ENCODE results near the gene ATP8B4.

GRCh38 chr15:50068016-50068415 is 51.0 kb downstream of the ATP8B4 start:
- TF ChIP-seq, protein P1, sequence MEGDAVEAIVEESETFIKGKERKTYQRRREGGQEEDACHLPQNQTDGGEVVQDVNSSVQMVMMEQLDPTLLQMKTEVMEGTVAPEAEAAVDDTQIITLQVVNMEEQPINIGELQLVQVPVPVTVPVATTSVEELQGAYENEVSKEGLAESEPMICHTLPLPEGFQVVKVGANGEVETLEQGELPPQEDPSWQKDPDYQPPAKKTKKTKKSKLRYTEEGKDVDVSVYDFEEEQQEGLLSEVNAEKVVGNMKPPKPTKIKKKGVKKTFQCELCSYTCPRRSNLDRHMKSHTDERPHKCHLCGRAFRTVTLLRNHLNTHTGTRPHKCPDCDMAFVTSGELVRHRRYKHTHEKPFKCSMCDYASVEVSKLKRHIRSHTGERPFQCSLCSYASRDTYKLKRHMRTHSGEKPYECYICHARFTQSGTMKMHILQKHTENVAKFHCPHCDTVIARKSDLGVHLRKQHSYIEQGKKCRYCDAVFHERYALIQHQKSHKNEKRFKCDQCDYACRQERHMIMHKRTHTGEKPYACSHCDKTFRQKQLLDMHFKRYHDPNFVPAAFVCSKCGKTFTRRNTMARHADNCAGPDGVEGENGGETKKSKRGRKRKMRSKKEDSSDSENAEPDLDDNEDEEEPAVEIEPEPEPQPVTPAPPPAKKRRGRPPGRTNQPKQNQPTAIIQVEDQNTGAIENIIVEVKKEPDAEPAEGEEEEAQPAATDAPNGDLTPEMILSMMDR (IDR thresholded peaks at IDR 0.05; ENCODE audit: borderline replicate concordance, extremely low read depth, low read length, poor library complexity, severe bottlenecking) = no peak
- TF ChIP-seq EZH2 (IDR thresholded peaks at IDR 0.05; ENCODE audit: borderline replicate concordance, low read depth, low read length, severe bottlenecking) = no peak

Measured in DND-41 (cell line).